ENCODE measurements around the gene LRFN2. TPM values are rescaled to one million over a fixed set of nuclear protein-coding genes. Genes with fewer than 3 reads are reported as not detected.

LRFN2 gene
- polyA plus RNA-seq, 1 donor from 2014 or later, result 14.8 TPM

- Histone ChIP-seq H3K9me3 (ENCODE audit: low read length) (no peaks in the 10 kb centered on the region), H3K4me2 (ENCODE audit: low read length) (no peak overlapping the region), H3K9ac (ENCODE audit: low read length) (no peak overlapping the region), H3K9me2 (ENCODE audit: insufficient read depth, low read length) (no peaks in the 10 kb centered on the region), H4K20me1 (ENCODE audit: insufficient read depth) (no peaks in the 10 kb centered on the region), H3K4me3 (ENCODE audit: low read length) (no peak overlapping the region), H3F3A (ENCODE audit: insufficient read depth, low read length, poor library complexity, severe bottlenecking) (no peaks in the 10 kb centered on the region), H3K27me3 (ENCODE audit: insufficient read depth, low read depth, low read length) (peaks cover 3% of the 10 kb centered on the region), H3K27ac (ENCODE audit: low read length) (no peak overlapping the region), H3K36me3 (ENCODE audit: insufficient read depth, low read length) (no peaks in the 10 kb centered on the region), H2AFZ (ENCODE audit: low read depth, low read length) (no peak overlapping the region), H3K79me2 (replicated peaks; ENCODE audit: insufficient read depth, low read length) (no peaks in the 10 kb centered on the region)
- TF ChIP-seq SMC3 (conservative IDR thresholded peaks at IDR 0.05; ENCODE audit: poor library complexity), result no peak
- TF ChIP-seq REST (IDR thresholded peaks at IDR 0.05; ENCODE audit: borderline replicate concordance), result no peak
- TF ChIP-seq TAF1 (IDR thresholded peaks at IDR 0.05; ENCODE audit: low read depth), result no peak
- TF ChIP-seq EP300 (conservative IDR thresholded peaks at IDR 0.05; ENCODE audit: poor library complexity, severe bottlenecking), result no peak
- TF ChIP-seq CTCF (IDR thresholded peaks at IDR 0.05; ENCODE audit: poor library complexity, severe bottlenecking), result no peak
- no peak for TF ChIP-seq EZH2 (IDR thresholded peaks at IDR 0.05; ENCODE audit: borderline replicate concordance, insufficient read depth, low read length, poor library complexity, severe bottlenecking)
- no peak for TF ChIP-seq POLR2AphosphoS5 (IDR thresholded peaks at IDR 0.05)
- TF ChIP-seq MXI1 (conservative IDR thresholded peaks at IDR 0.05; ENCODE audit: poor library complexity, severe bottlenecking), result no peak
- no peak for TF ChIP-seq RAD21 (conservative IDR thresholded peaks at IDR 0.05)
These were observed 34.2 kb downstream of the LRFN2 start for GRCh38 chr6:40552941-40553340.

- H3K79me2 ChIP-seq (replicated peaks; ENCODE audit: insufficient read depth, low read length), result no peaks in the 10 kb centered on the region
- H4K20me1 ChIP-seq (ENCODE audit: insufficient read depth), result no peaks in the 10 kb centered on the region
- no peak overlapping the region for H3K27ac ChIP-seq (ENCODE audit: low read length)
- no peaks in the 10 kb centered on the region for H3K9me2 ChIP-seq (ENCODE audit: insufficient read depth, low read length)
- H3K27me3 ChIP-seq (ENCODE audit: insufficient read depth, low read depth, low read length), result peaks cover 3% of the 10 kb centered on the region
- H2AFZ ChIP-seq (ENCODE audit: low read depth, low read length), result no peak overlapping the region
- no peak for TF ChIP-seq REST (IDR thresholded peaks at IDR 0.05; ENCODE audit: borderline replicate concordance)
- TF ChIP-seq SMC3 (conservative IDR thresholded peaks at IDR 0.05; ENCODE audit: poor library complexity), result no peak
- TF ChIP-seq CTCF (IDR thresholded peaks at IDR 0.05; ENCODE audit: poor library complexity, severe bottlenecking), result no peak
- TF ChIP-seq MXI1 (conservative IDR thresholded peaks at IDR 0.05; ENCODE audit: poor library complexity, severe bottlenecking), result no peak
- TF ChIP-seq POLR2AphosphoS5 (IDR thresholded peaks at IDR 0.05), result no peak
- no peak for TF ChIP-seq EP300 (conservative IDR thresholded peaks at IDR 0.05; ENCODE audit: poor library complexity, severe bottlenecking)
- TF ChIP-seq EZH2 (IDR thresholded peaks at IDR 0.05; ENCODE audit: borderline replicate concordance, insufficient read depth, low read length, poor library complexity, severe bottlenecking), result no peak
- TF ChIP-seq RAD21 (conservative IDR thresholded peaks at IDR 0.05), result no peak
- TF ChIP-seq TAF1 (IDR thresholded peaks at IDR 0.05; ENCODE audit: low read depth), result no peak
- H3K4me2 ChIP-seq (ENCODE audit: low read length), result no peak overlapping the region
- no peak overlapping the region for H3K4me3 ChIP-seq (ENCODE audit: low read length)
- no peaks in the 10 kb centered on the region for H3F3A ChIP-seq (ENCODE audit: insufficient read depth, low read length, poor library complexity, severe bottlenecking)
- no peaks in the 10 kb centered on the region for H3K9me3 ChIP-seq (ENCODE audit: low read length)
- H3K36me3 ChIP-seq (ENCODE audit: insufficient read depth, low read length), result no peaks in the 10 kb centered on the region
- no peak overlapping the region for H3K9ac ChIP-seq (ENCODE audit: low read length)
These were observed 35.1 kb downstream of the LRFN2 start for GRCh38 chr6:40551966-40552505.

Data from neural cell (in vitro differentiated cells).